ENCODE results near the gene PLPPR5. TPM values are rescaled to one million over a fixed set of nuclear protein-coding genes. Genes with fewer than 3 reads are reported as not detected.

PLPPR5 gene, protein sequence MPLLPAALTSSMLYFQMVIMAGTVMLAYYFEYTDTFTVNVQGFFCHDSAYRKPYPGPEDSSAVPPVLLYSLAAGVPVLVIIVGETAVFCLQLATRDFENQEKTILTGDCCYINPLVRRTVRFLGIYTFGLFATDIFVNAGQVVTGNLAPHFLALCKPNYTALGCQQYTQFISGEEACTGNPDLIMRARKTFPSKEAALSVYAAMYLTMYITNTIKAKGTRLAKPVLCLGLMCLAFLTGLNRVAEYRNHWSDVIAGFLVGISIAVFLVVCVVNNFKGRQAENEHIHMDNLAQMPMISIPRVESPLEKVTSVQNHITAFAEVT
- total RNA-seq: not detected in 2 replicates

DNA sequence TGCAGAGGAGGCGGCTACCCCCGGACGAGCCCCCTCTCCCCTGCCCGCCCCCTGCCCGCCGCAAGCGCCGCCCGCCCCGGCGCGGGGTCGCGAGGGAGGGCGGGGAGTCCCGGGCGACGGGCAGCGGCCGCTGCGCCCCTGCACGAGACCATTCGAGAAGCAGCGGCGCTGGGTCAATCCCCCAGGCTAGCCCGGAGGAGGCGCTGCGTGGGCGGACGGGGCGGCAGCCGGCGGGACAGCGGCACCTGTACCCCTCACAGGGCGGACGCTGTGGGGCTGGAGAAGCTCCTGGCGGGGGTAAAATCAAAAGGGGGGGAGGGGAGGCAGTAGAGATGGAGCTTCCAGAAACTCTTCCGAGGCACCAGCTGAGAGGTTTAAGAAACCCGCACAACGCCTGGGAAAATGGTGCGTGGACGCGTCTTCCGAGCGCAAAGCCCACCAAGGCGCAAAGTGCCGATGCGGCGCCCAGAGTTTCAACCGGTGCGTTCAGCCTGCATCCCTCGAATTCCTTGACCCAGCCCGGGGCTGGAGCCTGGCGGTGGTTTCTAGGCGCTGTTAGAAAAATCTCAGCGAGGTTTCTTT lies at the start of gene PLPPR5:
Gene PLPPR5, minus strand, starts transcription at position 1 of the 582 bp plus-strand sequence. CDS start 190 bp downstream, outside the sequence.

Small RNA genes lying within 50 kb of the gene (small RNA-seq; reads per million reads assigned to genes)
- not detected for gene AL445433.1
